GM19043 (cell line): ENCODE data around the gene YAP1.

Source experiments
- ATAC-seq: cut with Tn5 transposase; IDR thresholded peaks from one replicate; pipeline ENCODE4 v1.9.1; 2021; ENCODE audit warnings: low read depth; ENCODE audit not compliant: unreplicated experiment

Gene YAP1

GRCh38 chr11:102268083-102268984 lies 158.1 kb downstream of the YAP1 start:
- ATAC-seq: peak; percentile 96

DNA sequence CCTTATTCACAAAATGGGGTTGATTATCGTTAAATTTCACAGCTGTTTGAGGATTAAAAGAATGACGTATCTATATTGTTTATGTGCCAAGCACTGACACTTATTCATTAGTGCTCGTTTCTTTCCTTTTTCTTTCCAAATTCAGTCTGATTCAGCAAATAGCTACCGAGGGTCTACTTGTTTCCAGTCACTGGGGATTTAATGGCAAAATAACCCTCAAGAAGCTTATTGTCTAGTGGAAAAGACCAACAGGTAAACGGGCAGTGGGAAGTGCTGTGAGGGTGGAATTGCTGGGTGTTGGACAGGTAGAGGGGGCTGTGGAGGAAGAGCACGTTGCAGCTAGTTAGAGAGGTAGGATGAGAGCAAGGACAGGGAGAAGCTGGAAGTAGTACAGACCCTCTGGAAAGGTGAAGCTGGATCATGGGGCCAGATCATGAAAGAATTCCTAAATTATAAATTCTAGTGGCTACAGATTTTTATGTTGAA lies 158.8 kb downstream of the YAP1 start:
- ATAC-seq: no peak

GRCh38 chr11:102269927-102270326 lies 159.7 kb downstream of the YAP1 start:
- no peak for ATAC-seq

DNA sequence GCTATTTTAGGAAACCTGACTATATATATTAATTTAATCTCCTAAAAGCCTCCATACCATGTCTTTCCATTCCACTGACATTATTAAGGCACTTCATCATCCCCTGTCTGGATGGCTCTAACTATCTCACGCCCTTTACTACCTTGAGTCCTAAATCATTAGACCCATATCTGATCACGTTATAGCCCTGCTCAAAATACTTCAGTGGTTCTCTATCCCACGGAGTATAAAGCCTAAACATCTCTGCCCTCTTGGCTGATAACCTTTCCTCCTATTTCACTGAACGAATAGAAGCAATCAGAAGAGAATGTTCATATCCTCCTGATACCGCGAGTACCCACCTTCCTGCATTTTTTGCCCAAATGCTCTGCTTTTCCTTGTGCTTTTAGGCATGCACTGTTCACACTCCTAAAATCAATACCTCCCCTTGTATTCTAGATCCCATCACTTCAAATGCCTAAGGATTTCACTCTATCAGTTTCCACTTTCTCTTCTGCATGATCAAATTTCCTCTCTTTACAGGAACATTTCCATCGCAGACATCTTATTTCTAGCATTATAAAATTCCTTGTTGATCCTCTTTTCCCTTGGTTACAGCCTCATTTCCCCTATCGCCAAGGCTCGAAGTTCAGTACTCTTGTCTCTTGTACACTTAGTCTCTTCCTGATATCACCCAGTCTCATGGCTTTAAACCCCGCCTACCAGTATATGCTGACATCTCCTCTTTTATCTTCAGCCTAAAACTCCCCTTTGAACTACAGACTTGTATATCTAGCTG lies 162.0 kb downstream of the YAP1 start:
- ATAC-seq: no peak

DNA sequence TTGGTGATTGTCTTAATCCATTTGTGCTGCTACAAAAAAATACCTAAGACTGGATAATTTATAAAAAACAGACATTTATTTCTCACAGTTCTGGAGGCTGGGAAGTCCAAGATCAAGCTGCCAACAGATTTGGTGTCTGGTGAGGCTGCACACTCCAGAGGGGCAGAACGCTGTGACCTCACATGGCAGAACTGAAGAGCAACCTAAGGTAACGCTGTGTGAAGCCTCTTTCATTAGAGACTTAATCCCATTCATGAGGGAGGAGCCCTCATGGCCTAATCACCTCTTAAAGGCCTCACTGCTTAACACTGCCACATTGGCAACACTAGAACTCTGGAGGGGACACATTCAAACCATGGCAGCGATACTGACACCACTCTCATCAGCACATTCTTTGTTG lies 164.4 kb downstream of the YAP1 start:
- no peak for ATAC-seq

DNA sequence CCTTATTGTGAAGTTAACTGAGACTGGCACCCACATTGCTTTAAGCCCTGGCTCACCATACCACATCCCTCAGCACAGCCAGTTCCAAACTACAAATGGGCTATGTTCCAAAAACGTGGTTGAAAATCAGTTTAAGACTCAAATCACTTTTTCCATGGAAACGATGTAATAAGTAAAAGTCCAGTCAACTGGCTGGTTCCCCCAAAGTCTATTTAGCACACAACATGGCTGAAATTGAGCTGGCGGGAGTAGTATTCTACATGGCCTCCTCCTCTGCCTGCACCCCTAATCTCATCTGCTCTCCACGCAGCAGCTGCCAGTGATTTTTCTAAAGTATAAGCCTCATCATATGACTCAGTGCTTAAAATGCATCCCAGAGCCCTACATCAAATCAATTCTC lies 166.1 kb downstream of the YAP1 start:
- ATAC-seq: no peak

- no peak for ATAC-seq
These were observed 166.5 kb downstream of the YAP1 start for GRCh38 chr11:102276783-102277182.

GRCh38 chr11:102279641-102280170 lies 169.5 kb downstream of the YAP1 start:
- peak; percentile 97 for ATAC-seq

- ATAC-seq: no peak
These were observed 170.1 kb downstream of the YAP1 start for GRCh38 chr11:102280245-102280833.
